Measurements from ENCODE around the gene FKBP6. TPM values are rescaled to one million over a fixed set of nuclear protein-coding genes. Genes with fewer than 3 reads are reported as not detected.
A peak's percentile ranks its signal among the peaks of the same experiment; 100 is the strongest.

FKBP6 gene
- total RNA-seq, 1 experiment from 2014 or later = not detected

GRCh38 chr7:73342645-73343044, 14.7 kb downstream of the FKBP6 start:
- peaks cover 24% of the 10 kb centered on the region for H3K4me1 Mint-ChIP-seq (ENCODE audit: low read depth, unreplicated experiment)
- H3K4me3 Mint-ChIP-seq (ENCODE audit: unreplicated experiment) = peak overlapping the region; percentile 62
- Histone ChIP-seq H3K36me3 (ENCODE audit: control insufficient read depth, insufficient read depth, low read length) (no peaks in the 10 kb centered on the region; the same call in 1 of the 2 replicates), H3K27me3 (replicated peaks; ENCODE audit: control insufficient read depth, insufficient read depth, low read length) (no peaks in the 10 kb centered on the region), H3K4me3 (ENCODE audit: low read depth, low read length) (peak overlapping the region; percentile 30), H3K4me1 (peaks cover 22% of the 10 kb centered on the region), H3K9me3 (no peaks in the 10 kb centered on the region)
- POLR2A ChIA-PET = no interaction called here
- no TSS peak for BruUV-seq (replicated peaks)
- TF ChIP-seq CTCF (IDR thresholded peaks at IDR 0.05; ENCODE audit: insufficient read depth in 1 of 2, low read depth in 1 of 2, low read length in 1 of 2, severe bottlenecking in 1 of 2, unreplicated experiment in 1 of 2) = peak; percentile 53 to 77
- no peaks in the 10 kb centered on the region for H3K36me3 Mint-ChIP-seq (ENCODE audit: insufficient read depth, unreplicated experiment)
- H3K9me3 Mint-ChIP-seq (ENCODE audit: unreplicated experiment) = no peaks in the 10 kb centered on the region
- peak overlapping the region; percentile 5 for H3K27ac Mint-ChIP-seq (ENCODE audit: unreplicated experiment)
- intact Hi-C loops (cut with micrococcal nuclease; ENCODE audit: unreplicated experiment) = loop anchor here (2.0 kb wide), 2 partner anchors 16 to 108 kb away; no protein-coding TSS in a partner anchor
- DNase-seq = peak; percentile 54 to 55
- CTCF ChIA-PET = interaction anchor here (0.7 to 1.6 kb wide), 8 partner anchors 16 to 179 kb away, joined by 3 to 7 read pairs (median 3); partner anchors contain the start of gene BAZ1B
- H3K27me3 Mint-ChIP-seq (ENCODE audit: insufficient read depth, unreplicated experiment) = no peaks in the 10 kb centered on the region

GRCh38 chr7:73343671-73344380, 15.9 kb downstream of the FKBP6 start:
- no peak overlapping the region for H3K27ac Mint-ChIP-seq (ENCODE audit: unreplicated experiment)
- BruUV-seq (replicated peaks) = no TSS peak
- intact Hi-C loops (cut with micrococcal nuclease; ENCODE audit: unreplicated experiment) = loop anchor here (2.0 kb wide), 2 partner anchors 15 to 107 kb away; no protein-coding TSS in a partner anchor

GRCh38 chr7:73345538-73345937, 17.6 kb downstream of the FKBP6 start:
- Mint-ChIP-seq H3K4me1 (ENCODE audit: low read depth, unreplicated experiment) (peaks cover 24% of the 10 kb centered on the region), H3K4me3 (ENCODE audit: unreplicated experiment) (no peak overlapping the region), H3K27me3 (ENCODE audit: insufficient read depth, unreplicated experiment) (no peaks in the 10 kb centered on the region), H3K27ac (ENCODE audit: unreplicated experiment) (peak overlapping the region; percentile 87), H3K36me3 (ENCODE audit: insufficient read depth, unreplicated experiment) (no peaks in the 10 kb centered on the region), H3K9me3 (ENCODE audit: unreplicated experiment) (no peaks in the 10 kb centered on the region)
- Histone ChIP-seq H3K27me3 (replicated peaks; ENCODE audit: control insufficient read depth, insufficient read depth, low read length) (no peaks in the 10 kb centered on the region), H3K4me3 (ENCODE audit: low read depth, low read length) (no peak overlapping the region), H3K36me3 (ENCODE audit: control insufficient read depth, insufficient read depth, low read length) (no peaks in the 10 kb centered on the region), H3K9me3 (no peaks in the 10 kb centered on the region), H3K4me1 (peaks cover 22% of the 10 kb centered on the region)
- DNase-seq = peak in 1 of 2 experiments; percentile 32
- TF ChIP-seq CTCF (IDR thresholded peaks at IDR 0.05; ENCODE audit: insufficient read depth in 1 of 2, low read depth in 1 of 2, low read length in 1 of 2, severe bottlenecking in 1 of 2, unreplicated experiment in 1 of 2) = no peak
- intact Hi-C loops (cut with micrococcal nuclease; ENCODE audit: unreplicated experiment) = loop anchor here (1.0 kb wide), 1 partner anchor 91 kb away; no protein-coding TSS in a partner anchor
- no TSS peak for BruUV-seq (replicated peaks)
- ChIA-PET POLR2A (no interaction called here), CTCF (no interaction called here)

More at GRCh38 chr7:73343671-73344380, 15.9 kb downstream of the FKBP6 start:
- DNase-seq = no peak
- H3K4me1 Mint-ChIP-seq (ENCODE audit: low read depth, unreplicated experiment) = peaks cover 24% of the 10 kb centered on the region
- Histone ChIP-seq H3K36me3 (ENCODE audit: control insufficient read depth, insufficient read depth, low read length) (no peaks in the 10 kb centered on the region), H3K27me3 (replicated peaks; ENCODE audit: control insufficient read depth, insufficient read depth, low read length) (no peaks in the 10 kb centered on the region), H3K4me1 (peaks cover 22% of the 10 kb centered on the region), H3K9me3 (no peaks in the 10 kb centered on the region), H3K4me3 (ENCODE audit: low read depth, low read length) (no peak overlapping the region)
- no peaks in the 10 kb centered on the region for H3K9me3 Mint-ChIP-seq (ENCODE audit: unreplicated experiment)
- no peaks in the 10 kb centered on the region for H3K36me3 Mint-ChIP-seq (ENCODE audit: insufficient read depth, unreplicated experiment)
- ChIA-PET CTCF (interaction anchor here (1.0 to 1.6 kb wide), 2 partner anchors 25 to 93 kb away, joined by 3 to 5 read pairs; no protein-coding TSS in a partner anchor), POLR2A (no interaction called here)
- no peak overlapping the region for H3K4me3 Mint-ChIP-seq (ENCODE audit: unreplicated experiment)
- no peak for TF ChIP-seq CTCF (IDR thresholded peaks at IDR 0.05; ENCODE audit: insufficient read depth in 1 of 2, low read depth in 1 of 2, low read length in 1 of 2, severe bottlenecking in 1 of 2, unreplicated experiment in 1 of 2)
- H3K27me3 Mint-ChIP-seq (ENCODE audit: insufficient read depth, unreplicated experiment) = no peaks in the 10 kb centered on the region
